IMR-90 (cell line): ENCODE data around the gene RRAGD. TPM values are rescaled to one million over a fixed set of nuclear protein-coding genes. Genes with fewer than 3 reads are reported as not detected.

Experiments used
- ATAC-seq: fragments of 200-7000 bp; cut with Tn5 transposase; 2 replicates; pipeline ENCODE4 v1.9.1; 2020; ENCODE audit warnings: low read depth, mild to moderate bottlenecking, moderate library complexity
- BruUV-seq: library from RNA; stranded (reverse); fragments of 400-500 nt; replicated peaks from 2 replicates; lab custom pipeline; 2021; lab: Mats Ljungman, UMichigan
- CTCF ChIA-PET: fragments of 300-600 bp; formaldehyde crosslinking; extraction: SDS; loops from one replicate; lab custom pipeline; 2021; ENCODE audit warnings: antibody characterized with exemption; lab: Yijun Ruan, JAX
- POLR2A ChIA-PET: fragments of 300-600 bp; sonication (Branson Sonifier 250); formaldehyde crosslinking; loops from one replicate; lab custom pipeline; 2022; ENCODE audit warnings: antibody characterized with exemption; ENCODE audit not compliant: unreplicated experiment; lab: Charles Lee
- DNase-seq: peaks from one replicate; pipeline ENCODE4 v3.0.0; 2013
- H2AFZ ChIP-seq: replicated peaks from 2 replicates; pipeline ENCODE3; 2013; ENCODE audit warnings: low read length, mild to moderate bottlenecking; ENCODE audit not compliant: poor library complexity
- H2AK5ac ChIP-seq: 2 replicates; pipeline ENCODE4 v1.6.1; 2013; ENCODE audit warnings: low read depth, low read length, inconsistent platforms
- H2AK9ac ChIP-seq: replicated peaks from 2 replicates; pipeline ENCODE3; 2013; ENCODE audit warnings: mild to moderate bottlenecking, low read depth, low read length, moderate library complexity; ENCODE audit not compliant: poor library complexity
- H2BK120ac ChIP-seq: 2 replicates; pipeline ENCODE4 v1.6.1; 2013; ENCODE audit warnings: low read depth, low read length, inconsistent platforms
- H2BK15ac ChIP-seq: 3 replicates; pipeline ENCODE4 v1.6.1; 2013; ENCODE audit warnings: low read depth, low read length, inconsistent platforms
- H2BK20ac ChIP-seq: 2 replicates; pipeline ENCODE4 v1.6.1; 2013; ENCODE audit warnings: low read depth, mild to moderate bottlenecking, inconsistent platforms, low read length, moderate library complexity
- H2BK5ac ChIP-seq: 2 replicates; pipeline ENCODE4 v1.6.1; 2013; ENCODE audit warnings: mild to moderate bottlenecking, low read depth, low read length, inconsistent platforms; ENCODE audit not compliant: poor library complexity, severe bottlenecking
- H3K14ac ChIP-seq: replicated peaks from 2 replicates; pipeline ENCODE4 v1.6.1; 2013; ENCODE audit warnings: low read depth, low read length, inconsistent platforms
- H3K18ac ChIP-seq: 2 replicates; pipeline ENCODE4 v1.6.1; 2013; ENCODE audit warnings: low read depth, low read length, control low read depth
- H3K23ac ChIP-seq: 2 replicates; pipeline ENCODE4 v1.6.1; 2013; ENCODE audit warnings: low read depth, low read length, inconsistent platforms
- H3K27ac ChIP-seq: 2 replicates; pipeline ENCODE4 v1.5.1; 2013; ENCODE audit warnings: mild to moderate bottlenecking, control low read depth, low read length; ENCODE audit not compliant: insufficient read depth
- H3K27me3 ChIP-seq: 2 replicates; pipeline ENCODE4 v1.6.1; 2013; ENCODE audit warnings: low read length; ENCODE audit not compliant: control insufficient read depth, insufficient read depth
- H3K36me3 ChIP-seq: 2 replicates; pipeline ENCODE4 v1.6.1; 2013; ENCODE audit warnings: low read length, mixed read lengths; ENCODE audit not compliant: control insufficient read depth, insufficient read depth
- H3K4ac ChIP-seq: 2 replicates; pipeline ENCODE4 v1.6.1; 2013; ENCODE audit warnings: low read depth, low read length, inconsistent platforms
- H3K4me1 ChIP-seq: 2 replicates; pipeline ENCODE4 v1.6.1; 2013; ENCODE audit warnings: low read length, mixed read lengths; ENCODE audit not compliant: control insufficient read depth, insufficient read depth
- H3K4me2 ChIP-seq: 2 replicates; pipeline ENCODE4 v1.6.1; 2013; ENCODE audit warnings: low read depth, mild to moderate bottlenecking, control low read depth, low read length, moderate library complexity
- H3K4me3 ChIP-seq: 2 replicates; pipeline ENCODE4 v1.5.1; 2013; ENCODE audit warnings: low read depth, mild to moderate bottlenecking, control low read depth, low read length, moderate library complexity; ENCODE audit not compliant: insufficient read depth
- H3K56ac ChIP-seq: 2 replicates; pipeline ENCODE4 v1.6.1; 2013; ENCODE audit warnings: low read length, inconsistent platforms; ENCODE audit not compliant: insufficient read depth; ENCODE audit errors: extremely low read depth
- H3K79me1 ChIP-seq, 2 experiments: 2 replicates each; pipeline ENCODE4 v1.6.1; 2013; ENCODE audit warnings: low read length in 2 of 2, inconsistent platforms in 1 of 2, low read depth in 1 of 2
- H3K9ac ChIP-seq: 2 replicates; pipeline ENCODE4 v1.6.1; 2013; ENCODE audit warnings: low read depth, low read length, control low read depth
- H3K9me1 ChIP-seq: 2 replicates; pipeline ENCODE4 v1.6.1; 2013; ENCODE audit warnings: low read length, inconsistent platforms; ENCODE audit not compliant: insufficient read depth
- H3K9me3 ChIP-seq: 2 replicates; pipeline ENCODE4 v1.6.1; 2013; ENCODE audit warnings: low read length; ENCODE audit not compliant: control insufficient read depth, insufficient read depth
- H4K20me1 ChIP-seq: 2 replicates; pipeline ENCODE4 v1.6.1; 2013; ENCODE audit warnings: low read length, inconsistent platforms; ENCODE audit not compliant: insufficient read depth
- H4K5ac ChIP-seq: 2 replicates; pipeline ENCODE4 v1.6.1; 2013; ENCODE audit warnings: mild to moderate bottlenecking, low read depth, low read length, control low read depth
- H4K8ac ChIP-seq, 2 experiments: 2 replicates each; pipeline ENCODE4 v1.6.1; 2013; ENCODE audit warnings: low read depth in 2 of 2, low read length in 2 of 2, control low read depth in 1 of 2, inconsistent platforms in 1 of 2
- H4K91ac ChIP-seq: 2 replicates; pipeline ENCODE4 v1.6.1; 2013; ENCODE audit warnings: low read depth, low read length, inconsistent platforms; ENCODE audit not compliant: insufficient read depth
- CHD1 ChIP-seq: IDR thresholded peaks from 2 replicates; pipeline ENCODE4 v1.6.1; 2012; ENCODE audit warnings: low read depth, low read length, improper control_type of control experiment
- FOS ChIP-seq: fragments of 150-350 bp; IDR thresholded peaks from 2 replicates; pipeline ENCODE4 v1.6.1; 2016; ENCODE audit warnings: low read depth, low read length
- MXI1 ChIP-seq: IDR thresholded peaks from 2 replicates; pipeline ENCODE4 v1.6.1; 2012; ENCODE audit warnings: low read depth, mild to moderate bottlenecking, low read length, moderate library complexity, borderline replicate concordance
- RAD21 ChIP-seq: IDR thresholded peaks from 2 replicates; pipeline ENCODE4 v1.6.1; 2012; ENCODE audit warnings: low read length, improper control_type of control experiment
- WGBS, 2 experiments: methylation state at CpG; one replicate each; pipeline versions ENCODE4 v1.1.5 to v1.1.7; 2013; ENCODE audit warnings: missing lambda C conversion rate in 2 of 2; ENCODE audit not compliant: insufficient read length in 1 of 2; ENCODE audit errors: extremely low coverage in 2 of 2; 5-methylcytosine and 5-hydroxymethylcytosine counted together
- dilution Hi-C: fragments of 300-500 bp; cut with HindIII; formaldehyde crosslinking; loops from one replicate; pipeline ENCODE4 v1.14.3; 2018; ENCODE audit warnings: low sequenced_read_pairs; ENCODE audit not compliant: unreplicated experiment
- in situ Hi-C: fragments of 300-500 bp; cut with MboI; formaldehyde crosslinking; loops from 3 replicates; pipeline ENCODE4 v1.14.3; 2019; ENCODE audit warnings: low sequenced_read_pairs, inconsistent platforms, mixed read lengths
- intact Hi-C: fragments of 100-400 bp; cut with micrococcal nuclease; formaldehyde crosslinking; loops from 2 replicates; pipeline ENCODE4 v1.10.0; 2022
- polyA plus RNA-seq, 3 experiments: library from polyadenylated mRNA; depleted of rRNA; stranded (reverse); fragments of >200 nt; gene quantifications; 2 replicates each; pipeline ENCODE4 v1.2.3, GENCODE V29; 2012; ENCODE audit warnings: low replicate concordance in 1 of 3
- total RNA-seq: library from RNA; depleted of rRNA; stranded (reverse); fragments of >200 nt; gene quantifications from 2 replicates; pipeline ENCODE4 v1.2.3, GENCODE V29; 2012
- TF ChIP-seq, protein P1 (sequence below): fragments of 150-350 bp; IDR thresholded peaks from 2 replicates; pipeline ENCODE4 v1.6.1; 2017; ENCODE audit warnings: mild to moderate bottlenecking, antibody characterized with exemption, low read length, low read depth

RRAGD gene
- total and polyA plus RNA-seq, 2 of the 4 experiments (the other 2 are of a cell fraction), result not detected

DNA sequence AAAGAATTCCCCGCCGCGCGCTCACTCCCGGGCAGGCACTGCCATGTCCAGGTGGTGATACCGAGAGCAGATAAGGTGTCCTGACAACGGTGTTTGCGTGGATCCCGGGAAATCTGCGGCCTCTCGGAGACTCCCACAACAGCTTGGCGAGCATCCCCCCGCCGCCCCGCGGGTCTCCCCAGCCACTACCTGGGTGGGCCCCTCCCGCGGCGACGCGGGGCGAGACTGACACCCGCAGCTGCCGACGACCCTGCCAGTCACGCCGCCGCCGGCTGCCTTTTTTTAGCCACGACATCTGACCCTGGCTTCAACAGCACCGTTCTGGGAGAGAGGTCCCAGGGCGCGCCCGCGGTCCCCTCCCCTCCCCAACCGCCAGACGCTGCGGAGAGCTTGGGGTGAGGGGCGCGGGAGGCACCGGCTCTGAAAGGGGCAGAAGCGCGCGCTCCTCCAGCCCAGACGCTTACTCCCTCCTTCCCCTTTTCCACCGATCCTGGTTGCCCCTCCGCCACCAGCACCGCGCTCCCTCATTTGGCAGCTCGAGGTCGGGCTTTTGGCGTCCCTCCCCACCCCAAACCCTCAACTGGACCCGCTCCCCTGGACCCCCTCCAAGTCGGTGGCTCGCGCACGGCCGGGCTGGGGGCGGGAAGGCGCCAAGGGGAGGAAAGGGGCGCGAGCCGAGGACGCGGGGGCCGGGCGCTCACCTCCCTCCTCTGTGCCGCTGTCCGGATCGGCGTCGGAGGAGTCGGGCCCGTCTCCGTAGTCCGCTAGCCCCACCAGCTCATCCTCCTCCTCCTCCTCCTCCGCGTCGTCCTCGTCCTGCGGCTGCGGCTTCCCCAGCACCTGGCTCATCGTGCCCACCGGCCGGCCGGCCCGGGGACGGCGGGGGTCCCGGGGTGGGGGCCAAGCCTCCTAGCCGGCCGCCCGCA is 665 bp downstream of the RRAGD start (continued):
- TF ChIP-seq MXI1 (no peak), CHD1 (no peak)

GRCh38 chr6:89410788-89411144 is 1.3 kb downstream of the RRAGD start:
- no peak overlapping the region for H4K91ac ChIP-seq
- H3K4me3 ChIP-seq, result no peak overlapping the region
- no peak overlapping the region for H3K27ac ChIP-seq
- H2BK20ac ChIP-seq, result no peak overlapping the region
- H3K18ac ChIP-seq, result no peak overlapping the region
- no peaks in the 10 kb centered on the region for H4K20me1 ChIP-seq
- no peak overlapping the region for H2BK120ac ChIP-seq
- H3K56ac ChIP-seq, result no peak overlapping the region
- H3K23ac ChIP-seq, result no peak overlapping the region
- H4K5ac ChIP-seq, result no peak overlapping the region
- no peak overlapping the region for H2AK9ac ChIP-seq
- in situ Hi-C loops (no loop called here), dilution Hi-C loops (no loop called here), intact Hi-C loops (no loop called here)
- H3K27me3 ChIP-seq, result peaks cover 67% of the 10 kb centered on the region
- H3K79me1 ChIP-seq, result no peaks in the 10 kb centered on the region
- peak overlapping the region; percentile 26 for H2AFZ ChIP-seq
- no peak overlapping the region for H3K4ac ChIP-seq
- H3K14ac ChIP-seq, result no peak overlapping the region
- H3K9me1 ChIP-seq, result no peaks in the 10 kb centered on the region
- no peak overlapping the region for H2AK5ac ChIP-seq
- no peak overlapping the region for H3K4me2 ChIP-seq
- no peaks in the 10 kb centered on the region for H3K36me3 ChIP-seq
- WGBS, 2 experiments, result no CpG with 5 or more reads among the region's 4 CpGs
- H3K4me1 ChIP-seq, result no peaks in the 10 kb centered on the region
- TF ChIP-seq, protein P1, sequence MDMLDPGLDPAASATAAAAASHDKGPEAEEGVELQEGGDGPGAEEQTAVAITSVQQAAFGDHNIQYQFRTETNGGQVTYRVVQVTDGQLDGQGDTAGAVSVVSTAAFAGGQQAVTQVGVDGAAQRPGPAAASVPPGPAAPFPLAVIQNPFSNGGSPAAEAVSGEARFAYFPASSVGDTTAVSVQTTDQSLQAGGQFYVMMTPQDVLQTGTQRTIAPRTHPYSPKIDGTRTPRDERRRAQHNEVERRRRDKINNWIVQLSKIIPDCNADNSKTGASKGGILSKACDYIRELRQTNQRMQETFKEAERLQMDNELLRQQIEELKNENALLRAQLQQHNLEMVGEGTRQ, result no peak
- TF ChIP-seq MXI1 (no peak), RAD21 (no peak), FOS (no peak)
- BruUV-seq, result no TSS peak
- ATAC-seq (no peak), DNase-seq (no peak)
- ChIA-PET POLR2A (no interaction called here), CTCF (interaction anchor here (1.4 kb wide), 1 partner anchor 22 kb away, joined by 3 read pairs; no protein-coding TSS in a partner anchor)
- H3K9ac ChIP-seq, result no peak overlapping the region
- no peak overlapping the region for H2BK15ac ChIP-seq
- no peak overlapping the region for H2BK5ac ChIP-seq
- H4K8ac ChIP-seq, result no peak overlapping the region
- no peaks in the 10 kb centered on the region for H3K9me3 ChIP-seq
